Fibroblast of lung (primary cell): Measurements from ENCODE around the gene ANXA6. TPM values are rescaled to one million over a fixed set of nuclear protein-coding genes. Genes with fewer than 3 reads are reported as not detected.

Experiments
- DNase-seq, 2 donors: peaks; one replicate each; pipeline versions ENCODE4 v3.0.0 to v3.0.0-alpha.2; 2010; ENCODE audit warnings: low read depth in 2 of 2
- H2AFZ ChIP-seq: 2 replicates; pipeline ENCODE4 v1.5.1; 2012; ENCODE audit warnings: low read length, control low read depth, inconsistent platforms
- H3K27ac ChIP-seq: 2 replicates; pipeline ENCODE4 v1.5.1; 2011; ENCODE audit warnings: low read length, control low read depth; ENCODE audit not compliant: insufficient read depth
- H3K27me3 ChIP-seq: 2 replicates; pipeline ENCODE4 v1.5.1; 2011; ENCODE audit warnings: mild to moderate bottlenecking, low read length; ENCODE audit not compliant: control insufficient read depth, insufficient read depth
- H3K36me3 ChIP-seq: 2 replicates; pipeline ENCODE4 v1.5.1; 2011; ENCODE audit warnings: low read length; ENCODE audit not compliant: control insufficient read depth, insufficient read depth
- H3K4me1 ChIP-seq: 2 replicates; pipeline ENCODE4 v1.5.1; 2011; ENCODE audit warnings: low read length; ENCODE audit not compliant: control insufficient read depth, insufficient read depth; ENCODE audit errors: extremely low read depth
- H3K4me2 ChIP-seq: 2 replicates; pipeline ENCODE4 v1.5.1; 2011; ENCODE audit warnings: low read length, control low read depth; ENCODE audit not compliant: insufficient read depth; ENCODE audit errors: extremely low read depth
- H3K4me3 ChIP-seq, 4 experiments: fragments of 200-600 bp in 1 of 4; sonication (generic) in 1 of 4; replicated peaks in 1 of 4; 2 replicates each; pipeline ENCODE4 v1.5.1; 2011 to 2016; ENCODE audit warnings: low read length in 4 of 4, low read depth in 3 of 4, mild to moderate bottlenecking in 3 of 4, control low read depth in 2 of 4, inconsistent platforms in 1 of 4, mixed read lengths in 1 of 4; ENCODE audit not compliant: insufficient read depth in 1 of 4; ENCODE audit errors: control extremely low read depth in 1 of 4
- H3K79me2 ChIP-seq: 2 replicates; pipeline ENCODE4 v1.5.1; 2012; ENCODE audit warnings: mild to moderate bottlenecking, low read length, inconsistent platforms; ENCODE audit not compliant: control insufficient read depth, insufficient read depth
- H3K9ac ChIP-seq: 2 replicates; pipeline ENCODE4 v1.5.1; 2011; ENCODE audit warnings: mild to moderate bottlenecking, low read length, control low read depth; ENCODE audit not compliant: insufficient read depth
- H3K9me3 ChIP-seq: 2 replicates; pipeline ENCODE4 v1.5.1; 2012; ENCODE audit warnings: low read depth, low read length; ENCODE audit not compliant: control insufficient read depth, insufficient read depth
- H4K20me1 ChIP-seq: 2 replicates; pipeline ENCODE4 v1.5.1; 2011; ENCODE audit warnings: low read length; ENCODE audit not compliant: control insufficient read depth, insufficient read depth; ENCODE audit errors: extremely low read depth
- EZH2 ChIP-seq: IDR thresholded peaks from 2 replicates; pipeline ENCODE4 v1.5.1; 2012; ENCODE audit warnings: low read length, control low read depth, mild to moderate bottlenecking; ENCODE audit errors: missing control alignments
- polyA plus RNA-seq, 2 donors: library from polyadenylated mRNA; depleted of rRNA in 1 of 2; stranded (reverse) in 1 of 2; unstranded in 1 of 2; fragments of >200 nt; gene quantifications; 2 replicates each; pipeline ENCODE4 v1.2.1, GENCODE V29; 2011 to 2012; ENCODE audit warnings: missing spikeins in 1 of 2
- total RNA-seq: library from RNA; depleted of rRNA; stranded (reverse); fragments of >200 nt; gene quantifications from 2 replicates; pipeline ENCODE4 v1.2.1, GENCODE V29; 2014
- TF ChIP-seq, protein P1 (sequence below), 2 donors: IDR thresholded peaks in 1 of 2; conservative IDR thresholded peaks in 1 of 2; 1 replicate in 1 of 2; 2 replicates in 1 of 2; pipeline ENCODE4 v1.5.1; 2011 to 2012; ENCODE audit warnings: low read length in 2 of 2, control low read depth in 1 of 2, inconsistent platforms in 1 of 2, low read depth in 1 of 2, mild to moderate bottlenecking in 1 of 2

Gene ANXA6
- total and polyA plus RNA-seq, 2 donors (not counting 1 experiment from before 2014, with no cell fraction given): 591 to 615 TPM

DNA sequence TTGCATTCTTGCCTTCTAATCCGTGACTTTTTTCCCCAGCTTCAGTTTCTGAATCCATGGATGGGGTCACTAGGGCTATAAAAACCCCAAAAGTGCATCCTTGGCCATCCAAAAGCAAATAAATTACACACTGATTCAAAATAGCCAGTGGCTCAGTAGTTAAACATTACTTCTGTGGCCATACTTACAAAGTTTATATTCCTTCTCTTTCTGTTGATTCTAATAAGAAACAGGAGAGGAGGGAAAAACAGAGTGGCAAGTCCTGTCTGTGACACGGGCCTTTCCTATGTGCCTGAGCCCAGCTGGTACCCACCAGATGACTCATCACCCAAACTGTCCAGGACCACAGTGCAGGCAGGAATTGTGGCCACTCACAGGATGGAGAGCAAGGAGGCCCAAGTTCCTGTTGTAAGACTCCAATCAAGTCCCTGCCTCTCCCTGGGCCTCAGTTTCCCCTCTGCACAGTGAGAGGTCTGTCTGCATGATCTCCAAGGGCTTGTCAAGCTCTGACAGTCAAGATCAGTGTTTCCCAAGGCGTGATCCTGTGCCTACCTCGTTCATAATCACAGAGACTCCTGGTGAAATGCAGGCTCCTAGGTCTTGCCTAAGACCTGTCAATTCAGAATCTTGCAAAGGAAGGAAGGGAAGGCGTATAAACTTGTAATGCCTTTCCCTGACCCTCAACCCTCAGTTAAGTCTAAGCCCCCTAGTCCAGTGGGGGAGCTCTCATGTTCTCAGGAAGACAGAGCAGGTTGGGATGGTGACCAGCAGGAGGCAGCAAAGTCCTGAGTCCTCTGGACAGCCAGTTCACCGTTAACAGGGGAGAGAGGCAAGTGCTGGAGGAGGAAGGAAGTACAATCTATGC, 106.3 kb downstream of the ANXA6 start:
- H2AFZ ChIP-seq: no peak overlapping the region
- H3K9ac ChIP-seq: no peak overlapping the region
- peaks cover 6% of the 10 kb centered on the region for H3K4me1 ChIP-seq
- no peaks in the 10 kb centered on the region for H4K20me1 ChIP-seq
- H3K36me3 ChIP-seq: peaks cover 5% of the 10 kb centered on the region
- H3K9me3 ChIP-seq: no peaks in the 10 kb centered on the region
- no peak overlapping the region for H3K4me2 ChIP-seq
- no peak overlapping the region for H3K27ac ChIP-seq
- H3K4me3 ChIP-seq: no peak overlapping the region
- H3K79me2 ChIP-seq: no peaks in the 10 kb centered on the region
- TF ChIP-seq, protein P1, sequence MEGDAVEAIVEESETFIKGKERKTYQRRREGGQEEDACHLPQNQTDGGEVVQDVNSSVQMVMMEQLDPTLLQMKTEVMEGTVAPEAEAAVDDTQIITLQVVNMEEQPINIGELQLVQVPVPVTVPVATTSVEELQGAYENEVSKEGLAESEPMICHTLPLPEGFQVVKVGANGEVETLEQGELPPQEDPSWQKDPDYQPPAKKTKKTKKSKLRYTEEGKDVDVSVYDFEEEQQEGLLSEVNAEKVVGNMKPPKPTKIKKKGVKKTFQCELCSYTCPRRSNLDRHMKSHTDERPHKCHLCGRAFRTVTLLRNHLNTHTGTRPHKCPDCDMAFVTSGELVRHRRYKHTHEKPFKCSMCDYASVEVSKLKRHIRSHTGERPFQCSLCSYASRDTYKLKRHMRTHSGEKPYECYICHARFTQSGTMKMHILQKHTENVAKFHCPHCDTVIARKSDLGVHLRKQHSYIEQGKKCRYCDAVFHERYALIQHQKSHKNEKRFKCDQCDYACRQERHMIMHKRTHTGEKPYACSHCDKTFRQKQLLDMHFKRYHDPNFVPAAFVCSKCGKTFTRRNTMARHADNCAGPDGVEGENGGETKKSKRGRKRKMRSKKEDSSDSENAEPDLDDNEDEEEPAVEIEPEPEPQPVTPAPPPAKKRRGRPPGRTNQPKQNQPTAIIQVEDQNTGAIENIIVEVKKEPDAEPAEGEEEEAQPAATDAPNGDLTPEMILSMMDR (conservative IDR thresholded peaks at IDR 0.05 in 1 of 2, IDR thresholded peaks at IDR 0.05 in 1 of 2; ENCODE audit: low read depth in 1 of 2, low read length in 2 of 2): peak; percentile 94 to 97
- no peak for TF ChIP-seq EZH2
- H3K27me3 ChIP-seq: no peaks in the 10 kb centered on the region
- DNase-seq: peak; percentile 64 to 83

Other genes starting within 250 kb of the ANXA6 start
- gene GPX3, start 137.2 kb downstream of the ANXA6 start, total RNA-seq: 126 and 182 TPM in 2 replicates
- gene GPX3, start 137.2 kb downstream of the ANXA6 start, polyA plus RNA-seq: 217 and 267 TPM in 2 replicates
- 54.7 and 59.1 TPM in 2 replicates for gene TNIP1, start 76.7 kb downstream of the ANXA6 start, total RNA-seq
- gene TNIP1, start 76.7 kb downstream of the ANXA6 start, polyA plus RNA-seq: 32.9 and 47.2 TPM in 2 replicates
- gene CCDC69, start 66.3 kb upstream of the ANXA6 start, total RNA-seq: 4.0 and 6.4 TPM in 2 replicates
- gene CCDC69, start 66.3 kb upstream of the ANXA6 start, polyA plus RNA-seq: 1.5 and 2.3 TPM in 2 replicates
- 24.9 and 28.2 TPM in 2 replicates for gene GM2A, start 95.4 kb upstream of the ANXA6 start, total RNA-seq
- 11.9 and 20.0 TPM in 2 replicates for gene GM2A, start 95.4 kb upstream of the ANXA6 start, polyA plus RNA-seq
- not detected in 2 replicates for gene SLC36A3, start 146.0 kb upstream of the ANXA6 start, total RNA-seq
- not detected in 2 replicates for gene SLC36A3, start 146.0 kb upstream of the ANXA6 start, polyA plus RNA-seq
- not detected in 2 replicates for gene SLC36A2, start 189.8 kb upstream of the ANXA6 start, total RNA-seq
- not detected in 2 replicates for gene SLC36A2, start 189.8 kb upstream of the ANXA6 start, polyA plus RNA-seq